Measurements from ENCODE around the gene PLCE1. TPM values are rescaled to one million over a fixed set of nuclear protein-coding genes. Genes with fewer than 3 reads are reported as not detected.

The PLCE1 gene
- total and polyA plus RNA-seq, 10 of the 15 experiments (the other 5 are each of a cell fraction or from before 2014, with no cell fraction given): under 0.01 to 1.2 (median 0.03) TPM

GRCh38 chr10:94029955-94030354 is 36.2 kb downstream of the PLCE1 start:
- intact Hi-C loops (cut with micrococcal nuclease; ENCODE audit: unreplicated experiment) (no loop called here), in situ Hi-C loops (cut with MboI) (no loop called here)
- Histone ChIP-seq H3K27ac (ENCODE audit: control insufficient read depth, insufficient read depth) (no peak overlapping the region), H3K79me2 (ENCODE audit: control insufficient read depth, insufficient read depth, low read length) (no peaks in the 10 kb centered on the region), H3K4me2 (ENCODE audit: control insufficient read depth, insufficient read depth) (no peak overlapping the region), H3K27me3 (replicated peaks in 1 of 2; ENCODE audit: control insufficient read depth in 2 of 2, insufficient read depth in 2 of 2, low read length in 1 of 2) (no peaks in the 10 kb centered on the region; a peak in 1 of 4 replicates), H3K4me3 (no peak overlapping the region), H4K20me1 (ENCODE audit: control insufficient read depth, insufficient read depth) (no peaks in the 10 kb centered on the region), H3K4me1 (ENCODE audit: control insufficient read depth, insufficient read depth, low read length) (no peaks in the 10 kb centered on the region), H3K9me3 (replicated peaks; ENCODE audit: control insufficient read depth, insufficient read depth, low read length) (no peaks in the 10 kb centered on the region; the same call in 2 of the 3 replicates), H3K9ac (ENCODE audit: control insufficient read depth, insufficient read depth, low read length) (no peak overlapping the region), H3K36me3 (ENCODE audit: control insufficient read depth in 2 of 2, insufficient read depth in 2 of 2, low read length in 1 of 2) (no peaks in the 10 kb centered on the region), H2AFZ (ENCODE audit: control insufficient read depth, low read depth, low read length) (no peak overlapping the region)
- ChIA-PET CTCF (interaction anchor here (1.3 kb wide), 1 partner anchor 414 kb away, joined by 3 read pairs; no protein-coding TSS in a partner anchor), SMC1A (ENCODE audit: uncharacterized antibody, unreplicated experiment) (no interaction called here), RAD21 (ENCODE audit: unreplicated experiment) (no interaction called here), POLR2A (no interaction called here)
- ATAC-seq: no peak
- DNase-seq (ENCODE audit: low read depth, low spot score): no peak
- FAIRE-seq: no peak
- no peak for TF ChIP-seq CHD4 (IDR thresholded peaks at IDR 0.05)
- TF ChIP-seq NFYB (IDR thresholded peaks at IDR 0.05; ENCODE audit: insufficient read depth, low read depth, low read length): no peak
- no peak for TF ChIP-seq NFIC (IDR thresholded peaks at IDR 0.05; ENCODE audit: low read depth, low read length)
- TF ChIP-seq SREBF2 (IDR thresholded peaks at IDR 0.05; ENCODE audit: low read length): no peak
- TF ChIP-seq BRCA1 (IDR thresholded peaks at IDR 0.05; ENCODE audit: low read depth, low read length): no peak
- TF ChIP-seq ZNF384 (IDR thresholded peaks at IDR 0.05; ENCODE audit: borderline replicate concordance, low read depth, low read length): no peak
- TF ChIP-seq SUZ12 (IDR thresholded peaks at IDR 0.05; ENCODE audit: unreplicated experiment): no peak
- TF ChIP-seq FOS (IDR thresholded peaks at IDR 0.05; ENCODE audit: borderline replicate concordance, extremely low read depth, insufficient read length): no peak
- no peak for TF ChIP-seq ZBED1 (IDR thresholded peaks at IDR 0.05; ENCODE audit: borderline replicate concordance)
- no peak for TF ChIP-seq ZSCAN29 (IDR thresholded peaks at IDR 0.05)
- TF ChIP-seq SUPT20H (IDR thresholded peaks at IDR 0.05; ENCODE audit: borderline replicate concordance, control insufficient read depth, low read depth, low read length): no peak
- TF ChIP-seq ASH2L (IDR thresholded peaks at IDR 0.05; ENCODE audit: borderline replicate concordance, low read depth): no peak
- TF ChIP-seq SMC3 (IDR thresholded peaks at IDR 0.05; ENCODE audit: borderline replicate concordance, low read length): no peak
- TF ChIP-seq E2F8 (IDR thresholded peaks at IDR 0.05; ENCODE audit: low read depth, partially characterized antibody): no peak
- BruUV-seq (replicated peaks): no TSS peak

Data from GM12878 (cell line).